NK-92 (cell line): ENCODE results near the gene PARD3B.

ENCODE experiments used
- DNase-seq: peaks from one replicate; lab custom pipeline; 2025; ENCODE audit not compliant: unreplicated experiment; lab: John Stamatoyannopoulos, UW

PARD3B gene, protein sequence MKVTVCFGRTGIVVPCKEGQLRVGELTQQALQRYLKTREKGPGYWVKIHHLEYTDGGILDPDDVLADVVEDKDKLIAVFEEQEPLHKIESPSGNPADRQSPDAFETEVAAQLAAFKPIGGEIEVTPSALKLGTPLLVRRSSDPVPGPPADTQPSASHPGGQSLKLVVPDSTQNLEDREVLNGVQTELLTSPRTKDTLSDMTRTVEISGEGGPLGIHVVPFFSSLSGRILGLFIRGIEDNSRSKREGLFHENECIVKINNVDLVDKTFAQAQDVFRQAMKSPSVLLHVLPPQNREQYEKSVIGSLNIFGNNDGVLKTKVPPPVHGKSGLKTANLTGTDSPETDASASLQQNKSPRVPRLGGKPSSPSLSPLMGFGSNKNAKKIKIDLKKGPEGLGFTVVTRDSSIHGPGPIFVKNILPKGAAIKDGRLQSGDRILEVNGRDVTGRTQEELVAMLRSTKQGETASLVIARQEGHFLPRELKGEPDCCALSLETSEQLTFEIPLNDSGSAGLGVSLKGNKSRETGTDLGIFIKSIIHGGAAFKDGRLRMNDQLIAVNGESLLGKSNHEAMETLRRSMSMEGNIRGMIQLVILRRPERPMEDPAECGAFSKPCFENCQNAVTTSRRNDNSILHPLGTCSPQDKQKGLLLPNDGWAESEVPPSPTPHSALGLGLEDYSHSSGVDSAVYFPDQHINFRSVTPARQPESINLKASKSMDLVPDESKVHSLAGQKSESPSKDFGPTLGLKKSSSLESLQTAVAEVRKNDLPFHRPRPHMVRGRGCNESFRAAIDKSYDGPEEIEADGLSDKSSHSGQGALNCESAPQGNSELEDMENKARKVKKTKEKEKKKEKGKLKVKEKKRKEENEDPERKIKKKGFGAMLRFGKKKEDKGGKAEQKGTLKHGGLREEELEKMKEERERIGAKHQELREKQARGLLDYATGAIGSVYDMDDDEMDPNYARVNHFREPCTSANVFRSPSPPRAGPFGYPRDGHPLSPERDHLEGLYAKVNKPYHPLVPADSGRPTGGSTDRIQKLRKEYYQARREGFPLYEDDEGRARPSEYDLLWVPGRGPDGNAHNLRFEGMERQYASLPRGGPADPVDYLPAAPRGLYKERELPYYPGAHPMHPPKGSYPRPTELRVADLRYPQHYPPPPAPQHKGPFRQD (N-terminal part only)

DNA sequence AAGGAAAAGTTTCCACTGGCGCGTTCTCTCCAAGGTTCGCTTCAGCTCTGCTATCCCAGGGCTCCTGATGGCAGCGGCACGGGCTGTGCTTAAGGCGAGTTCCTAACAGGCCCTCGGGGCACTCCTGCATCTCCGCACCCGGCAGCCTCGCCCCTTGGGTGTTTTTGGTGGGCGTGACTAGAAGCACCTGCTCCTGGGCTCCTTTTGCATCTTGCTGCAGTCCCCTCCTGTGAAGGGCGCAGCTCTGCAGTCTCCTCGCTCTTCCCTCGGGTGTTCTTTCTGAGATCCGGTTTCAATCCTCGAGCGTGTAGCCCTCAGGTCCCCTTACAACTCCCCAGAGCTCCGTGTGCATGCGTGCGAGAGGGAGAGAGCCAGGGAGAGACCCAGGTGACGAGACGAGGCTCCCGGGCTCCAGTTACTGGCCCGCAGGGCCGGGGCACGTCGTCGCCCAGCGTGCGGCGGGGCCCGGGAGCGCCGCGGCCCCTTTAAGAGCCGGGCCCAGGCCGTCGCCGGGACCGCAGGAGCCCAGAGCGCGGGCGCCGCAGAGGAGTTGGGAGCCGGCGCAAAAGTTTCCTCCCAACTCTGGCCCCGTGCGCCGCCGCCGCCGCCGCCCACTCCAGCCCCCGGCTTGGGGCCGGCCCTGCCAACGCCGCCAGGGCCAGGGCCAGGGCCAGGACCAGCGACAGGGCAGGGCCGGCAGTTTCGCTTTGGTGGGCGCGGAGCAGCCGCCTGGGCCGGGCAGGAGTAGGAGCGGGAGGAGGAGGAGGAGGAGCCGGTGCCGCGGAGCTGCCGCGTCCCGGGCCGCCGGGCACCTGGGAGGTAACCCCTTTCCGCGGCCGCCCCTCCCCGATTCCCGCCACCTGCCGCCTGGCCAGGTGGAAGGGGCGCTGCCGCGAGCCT is at the start of gene PARD3B:
Gene PARD3B, plus strand, starts transcription at position 515 of the 900 bp plus-strand sequence. CDS start 525 bp downstream, outside the sequence.
- no peak for DNase-seq

DNA sequence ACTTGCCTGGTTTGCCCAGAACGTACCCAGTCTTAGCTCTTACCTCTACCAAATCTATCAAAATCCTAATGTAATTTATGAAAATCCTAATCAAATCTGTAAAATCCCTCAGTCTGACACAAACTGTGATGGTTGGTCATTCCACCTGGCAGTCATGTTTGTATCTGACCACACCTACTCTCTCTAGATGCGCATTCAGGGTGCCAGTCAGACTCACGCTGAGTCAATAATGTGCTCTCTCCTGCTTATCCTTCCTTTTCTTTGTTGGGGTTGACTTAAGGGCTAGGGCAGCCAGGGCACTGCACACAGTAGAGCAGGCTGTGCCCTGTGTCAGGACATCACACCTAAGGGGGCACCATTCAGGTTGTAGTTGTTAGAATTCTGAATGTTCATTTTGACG is 48.5 kb upstream of the PARD3B start:
- DNase-seq, result no peak

DNA sequence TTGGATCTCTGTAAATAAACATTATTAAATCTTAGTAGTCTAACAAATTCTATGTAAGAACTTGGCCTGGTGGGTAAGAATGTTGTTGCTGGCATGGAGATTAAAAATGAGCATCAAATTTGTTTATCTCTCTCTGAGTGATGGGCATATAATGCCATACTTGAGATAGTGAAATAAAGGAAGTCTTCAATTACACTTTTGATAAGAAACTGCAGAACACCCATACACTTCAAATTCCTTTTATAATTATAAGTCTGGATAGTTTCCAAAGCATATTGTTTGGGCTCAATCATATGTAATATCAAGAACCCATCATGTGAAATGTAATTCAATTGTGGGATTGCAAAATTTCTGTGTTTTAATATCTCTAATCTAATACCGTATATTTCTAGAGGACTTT is 47.4 kb upstream of the PARD3B start:
- no peak for DNase-seq

DNA sequence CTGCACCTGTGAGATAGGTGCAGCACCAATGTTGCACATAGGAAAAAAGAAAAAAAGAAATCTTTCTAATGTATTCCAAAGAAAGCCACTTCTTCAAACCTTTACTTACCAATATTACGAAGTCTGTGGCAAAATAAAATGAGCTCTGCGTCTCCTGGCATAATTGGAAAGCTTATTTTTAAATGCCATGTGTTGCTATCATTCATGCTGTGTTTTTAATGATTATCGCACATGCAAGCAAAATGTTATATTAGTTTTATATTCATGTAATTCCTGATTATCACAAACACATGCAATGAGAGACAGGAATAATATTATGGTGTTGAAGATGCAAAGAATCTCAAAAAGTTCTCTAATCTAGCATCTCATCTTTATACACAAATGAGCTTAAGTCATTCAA is 47.0 kb upstream of the PARD3B start:
- DNase-seq, result no peak

DNA sequence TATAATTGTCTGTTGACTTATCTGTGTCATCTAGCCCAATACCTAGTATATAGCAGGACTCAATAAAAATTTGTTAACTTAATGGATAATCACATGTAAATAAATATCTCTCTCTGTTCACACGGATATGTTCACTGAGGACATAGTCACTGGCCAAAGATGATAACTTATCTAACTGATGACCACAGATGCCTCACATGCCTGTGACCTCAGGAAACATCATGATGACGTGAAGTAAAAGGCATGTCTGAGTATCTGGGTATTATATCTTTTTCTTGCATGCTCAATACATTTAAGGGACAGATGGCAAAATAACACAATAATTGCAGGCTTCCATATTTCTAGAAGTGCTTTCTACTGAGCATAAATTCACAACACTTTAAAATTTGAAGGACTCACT is 41.4 kb upstream of the PARD3B start:
- DNase-seq, result no peak

DNA sequence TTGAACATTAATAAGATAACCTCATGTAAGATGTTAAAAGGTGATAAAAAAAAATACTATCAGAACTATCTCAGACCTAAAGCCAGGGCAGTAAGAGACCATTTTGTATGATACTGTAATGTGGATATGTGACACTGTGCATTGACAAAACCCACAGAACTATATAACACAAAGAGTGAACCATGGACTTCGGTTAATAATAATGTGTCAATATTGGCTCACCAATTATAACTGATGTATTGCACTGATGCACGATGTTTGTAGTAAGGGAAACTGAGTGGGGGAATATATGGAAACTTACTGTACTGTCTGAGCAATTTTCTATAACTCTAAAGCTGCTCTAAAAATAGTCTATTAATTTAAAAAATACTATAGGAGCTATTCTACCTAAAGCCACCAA is 40.7 kb upstream of the PARD3B start:
- no peak for DNase-seq

DNA sequence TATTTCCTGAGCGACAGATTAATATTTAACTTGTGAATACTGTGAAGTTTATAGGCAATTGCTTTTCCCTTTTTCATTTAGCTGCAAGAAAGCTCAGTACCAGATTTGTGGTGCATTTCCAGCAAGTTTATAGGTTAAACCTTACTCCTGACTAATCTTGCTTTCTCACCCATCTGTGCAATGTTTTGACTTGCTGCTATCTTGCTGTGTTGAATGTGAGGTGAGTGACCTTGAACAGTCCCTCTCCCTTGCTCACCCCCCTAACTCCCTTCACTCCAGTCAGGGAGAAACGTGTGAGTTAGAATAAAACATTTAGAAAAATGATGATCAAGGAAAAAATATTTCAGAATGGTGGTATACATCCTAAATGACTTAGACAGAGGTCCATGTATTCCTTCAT is 39.8 kb upstream of the PARD3B start:
- DNase-seq, result no peak

DNA sequence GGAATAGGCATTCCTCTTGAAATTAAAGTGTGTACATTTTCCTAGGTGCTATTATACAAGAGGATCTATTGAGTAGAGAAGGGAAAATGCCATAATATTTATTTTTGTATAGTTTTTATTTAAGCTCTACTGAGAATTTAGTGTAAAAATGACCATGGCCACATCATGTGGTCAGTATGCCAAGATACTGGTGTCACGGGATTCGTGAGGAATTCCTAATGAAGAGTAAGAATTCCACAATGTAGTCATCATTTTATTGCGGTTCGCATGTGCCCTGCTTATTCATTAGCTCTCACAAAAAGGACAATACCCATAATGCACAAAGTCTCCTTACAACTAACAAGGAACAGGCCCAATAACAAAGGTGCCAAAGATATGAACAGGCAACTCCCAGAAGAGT is 39.3 kb upstream of the PARD3B start:
- DNase-seq, result no peak

DNA sequence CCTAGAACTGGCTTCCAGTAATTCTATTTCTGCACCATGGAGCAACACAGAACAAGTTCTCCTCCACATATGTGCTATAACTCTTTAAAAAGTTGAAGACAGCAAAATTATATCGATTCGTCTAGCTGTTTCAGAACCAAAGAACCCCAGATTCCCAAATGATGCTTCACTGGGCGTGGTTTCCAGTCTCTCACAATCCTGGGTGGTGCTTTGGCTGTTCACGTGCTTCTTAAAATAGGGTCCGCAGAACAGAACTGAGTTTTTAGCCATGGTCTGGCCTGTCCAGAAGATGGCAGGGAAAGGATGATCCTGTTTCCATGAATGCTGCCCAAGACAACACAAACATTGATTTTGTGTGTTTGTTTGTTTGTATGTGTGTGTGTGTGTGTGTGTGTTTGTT is 37.6 kb upstream of the PARD3B start:
- no peak for DNase-seq

DNA sequence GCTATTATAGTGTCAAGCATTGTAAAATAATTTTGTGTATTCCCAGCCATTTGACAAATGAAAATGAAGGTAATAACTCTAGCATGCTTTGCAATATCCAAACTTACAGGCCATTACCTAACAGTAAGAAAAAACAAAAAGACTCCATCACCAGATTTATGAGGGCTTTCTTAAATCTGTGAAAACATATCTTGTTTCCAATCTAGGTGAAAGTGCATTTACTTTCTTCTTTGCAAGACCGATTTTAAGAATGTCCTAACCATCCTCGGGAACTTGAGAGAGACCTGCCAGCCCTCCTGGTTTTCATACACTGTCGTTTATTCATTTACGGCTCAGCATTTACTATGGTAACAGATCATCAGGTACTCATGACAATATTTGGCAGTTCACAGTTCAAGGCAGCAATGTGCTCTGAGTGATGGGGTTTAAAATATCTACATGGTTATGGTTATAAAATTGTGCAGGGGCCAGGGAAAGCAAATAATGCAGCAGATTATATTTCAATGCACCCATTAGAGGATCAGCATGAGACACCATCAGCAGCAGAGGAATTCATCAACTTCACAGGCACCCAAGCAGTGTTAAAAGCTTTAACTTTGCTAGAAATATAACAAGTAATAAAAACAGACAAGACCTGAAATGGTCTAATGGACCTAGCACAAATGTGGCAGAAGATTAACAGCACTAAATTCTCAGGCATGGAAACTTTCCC is 34.4 kb upstream of the PARD3B start:
- no peak for DNase-seq

DNA sequence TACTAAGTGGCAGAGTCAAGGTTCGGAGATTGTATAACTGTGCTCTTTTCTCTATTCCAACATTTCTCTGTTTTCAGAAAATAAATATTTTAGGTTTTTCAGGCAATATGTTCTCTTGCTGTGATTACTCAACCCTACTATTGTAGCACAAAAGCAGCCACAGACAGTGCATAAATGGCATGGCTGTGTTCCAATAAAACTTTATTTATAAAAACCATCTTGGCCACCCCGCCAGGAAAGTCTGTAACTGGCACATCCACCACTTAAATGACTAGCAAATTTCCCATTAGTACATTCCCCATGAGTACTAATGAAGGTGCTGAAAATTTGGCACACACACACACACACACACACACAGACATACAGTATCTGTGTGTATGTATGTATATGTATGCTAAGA is 30.8 kb upstream of the PARD3B start:
- DNase-seq, result no peak

DNA sequence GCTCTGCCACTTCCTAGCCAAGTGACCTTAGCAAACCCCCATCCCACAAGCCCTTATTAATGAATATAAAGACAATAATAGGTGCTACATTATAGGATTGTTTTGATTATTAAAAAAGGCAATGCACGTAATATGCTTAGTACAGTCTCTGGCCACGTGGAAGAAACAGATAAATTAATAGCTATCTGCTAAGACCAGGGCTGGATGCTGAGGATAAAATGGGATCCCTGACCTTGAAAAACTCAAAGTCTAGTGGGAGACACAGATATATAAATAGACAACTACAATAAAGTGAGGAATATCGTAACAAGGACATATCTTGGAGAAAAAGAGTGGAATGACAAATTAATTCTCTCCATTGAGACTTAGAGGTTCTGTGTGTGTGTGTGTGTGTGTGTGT is 29.9 kb upstream of the PARD3B start:
- no peak for DNase-seq

DNA sequence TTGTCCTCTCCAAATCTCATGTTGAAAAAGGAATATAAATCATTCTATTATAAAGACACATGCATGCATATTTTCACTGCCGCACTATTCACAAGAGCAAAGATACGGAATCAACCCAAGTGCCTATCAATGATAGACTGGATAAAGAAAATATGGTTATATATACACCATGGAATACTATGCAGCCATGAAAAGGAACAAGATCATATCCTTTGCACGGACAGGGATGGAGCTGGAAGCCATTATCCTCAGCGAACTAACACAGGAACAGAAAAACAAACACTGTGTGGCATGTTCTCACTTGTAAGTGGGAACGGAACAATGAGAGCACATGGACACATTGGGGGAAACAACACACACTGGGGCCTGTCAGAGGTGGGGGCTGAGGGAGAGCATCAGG is 28.1 kb upstream of the PARD3B start:
- no peak for DNase-seq

DNA sequence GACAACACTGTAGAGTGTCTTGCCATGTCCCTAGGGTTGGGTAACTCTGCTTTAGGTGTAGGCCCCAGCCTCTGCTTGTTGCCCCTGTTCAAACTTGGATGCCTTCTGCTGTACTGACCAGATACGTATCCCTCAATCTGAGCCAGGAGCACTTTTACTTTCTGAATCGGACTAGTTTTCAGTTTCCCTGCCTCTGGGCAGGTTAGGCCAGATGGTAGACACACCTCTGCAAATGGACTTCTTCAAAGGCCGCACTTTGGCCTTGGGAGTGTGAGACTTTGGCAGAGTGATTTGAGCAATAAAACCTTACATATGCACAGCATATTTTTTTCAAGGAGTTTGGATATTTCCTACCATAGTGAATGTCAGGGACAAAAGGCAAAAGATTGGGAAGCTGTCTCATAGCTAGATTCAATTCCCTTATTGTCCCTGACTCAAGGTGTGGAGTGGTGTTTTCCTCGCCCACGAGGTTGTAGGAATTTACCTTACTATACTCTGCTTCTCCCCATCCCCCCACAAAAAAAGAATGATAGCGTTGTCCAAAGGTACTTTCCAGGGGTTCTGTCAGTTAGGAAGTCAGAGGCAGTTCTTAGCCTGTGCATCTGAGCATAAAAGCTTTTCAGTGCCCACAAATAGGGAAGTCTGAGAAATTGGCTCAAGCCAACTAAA is 15.3 kb upstream of the PARD3B start:
- DNase-seq, result no peak

DNA sequence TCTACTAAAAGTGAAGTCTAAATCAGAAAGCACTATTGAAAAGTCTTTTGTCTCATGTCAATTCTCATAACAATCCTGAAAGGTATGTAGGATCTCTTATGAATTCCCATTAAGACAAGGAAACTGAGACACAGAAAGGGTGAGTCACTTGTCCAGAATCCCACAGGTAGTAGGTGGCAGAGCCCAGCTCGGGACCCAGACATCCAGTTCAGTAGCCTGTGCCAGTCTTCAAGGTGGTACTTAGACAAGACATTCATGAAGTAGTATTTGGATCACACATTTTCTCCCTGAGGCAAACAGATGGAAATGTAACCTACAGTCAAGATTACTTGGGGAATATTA is 14.8 kb upstream of the PARD3B start:
- no peak for DNase-seq

DNA sequence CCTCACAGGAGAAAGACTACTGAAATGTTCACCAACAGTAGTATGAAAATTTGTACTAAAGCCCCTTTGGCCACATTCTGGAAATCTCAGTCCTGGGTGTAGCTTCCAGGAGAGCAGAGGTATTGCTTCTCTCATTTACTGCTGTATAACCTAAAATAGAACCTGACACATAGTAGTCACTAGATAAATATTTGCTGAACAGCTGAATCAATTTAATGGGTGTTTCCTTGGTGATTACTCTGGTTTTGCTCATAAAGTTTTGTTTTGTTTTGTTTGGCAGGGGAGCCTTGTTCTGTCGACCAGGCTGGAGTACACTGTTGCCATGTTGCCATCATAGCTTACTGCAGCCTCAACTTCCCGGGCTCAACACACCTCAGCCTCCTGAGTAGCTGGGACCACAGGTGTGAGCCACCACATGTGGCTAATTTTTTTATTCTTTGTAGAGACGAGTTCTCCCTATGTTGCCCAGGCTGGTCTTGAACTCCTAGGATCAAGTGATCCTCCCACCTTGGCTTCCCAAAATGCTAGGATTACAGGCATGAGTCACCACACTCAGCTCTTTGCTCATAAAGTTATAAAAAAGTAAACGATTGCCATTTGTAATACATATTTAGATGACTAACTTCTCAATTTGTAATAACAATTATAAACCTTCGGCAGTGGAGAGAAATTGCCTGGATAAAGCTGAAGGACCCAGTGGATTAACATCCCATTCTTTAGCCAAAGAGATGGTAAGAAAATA is 11.5 kb upstream of the PARD3B start:
- no peak for DNase-seq

DNA sequence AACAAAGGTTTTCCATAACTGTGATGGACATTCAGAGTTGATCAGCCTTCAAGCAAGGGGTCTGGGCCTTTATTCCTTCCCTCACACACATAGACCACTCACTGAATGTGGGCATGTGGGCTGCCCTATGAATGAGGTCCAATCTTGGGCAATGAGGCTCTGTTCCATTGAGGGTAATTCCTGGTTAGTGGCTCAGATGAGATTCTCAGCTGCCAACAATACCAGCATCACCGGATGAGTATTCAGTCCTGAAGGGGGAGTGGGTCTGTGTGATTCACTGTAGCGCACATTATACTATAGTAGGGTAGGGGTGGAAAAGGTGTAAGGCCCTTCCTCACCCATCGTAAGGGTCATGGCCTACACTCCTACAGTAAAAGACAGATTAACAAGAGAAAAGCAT is 9.9 kb upstream of the PARD3B start:
- DNase-seq, result no peak

DNA sequence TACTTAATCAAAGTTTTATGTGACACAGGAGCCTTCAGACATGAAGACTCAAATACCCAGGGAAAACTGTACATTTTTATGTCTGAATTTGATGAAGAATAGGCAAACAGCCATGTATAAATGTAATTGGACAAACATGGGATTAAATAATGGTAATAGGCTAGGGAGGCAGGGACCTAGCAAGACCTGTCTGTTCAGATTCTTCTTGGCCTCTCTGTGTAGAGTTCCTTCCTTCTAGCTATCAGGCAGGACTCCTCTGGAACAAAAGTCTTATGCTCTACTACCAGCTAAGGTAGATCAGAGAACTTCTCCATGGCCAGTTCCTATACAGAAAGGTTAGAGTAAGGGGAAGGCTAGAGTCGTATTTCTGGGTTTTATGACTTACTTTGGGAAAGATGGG is 9.5 kb upstream of the PARD3B start:
- no peak for DNase-seq
